Fibroblast of villous mesenchyme (primary cell): Measurements from ENCODE around the gene UCP2. TPM values are rescaled to one million over a fixed set of nuclear protein-coding genes. Genes with fewer than 3 reads are reported as not detected.

Experiments
- DNase-seq: peaks from one replicate; pipeline ENCODE4 v3.0.0-alpha.2; 2010; ENCODE audit warnings: low read depth
- H3K4me3 ChIP-seq: 2 replicates; pipeline ENCODE4 v1.5.1; 2011; ENCODE audit warnings: low read depth, mild to moderate bottlenecking, low read length
- CTCF ChIP-seq: IDR thresholded peaks from 2 replicates; pipeline ENCODE4 v1.5.1; 2012; ENCODE audit warnings: low read depth, mild to moderate bottlenecking, low read length; ENCODE audit not compliant: insufficient read depth
- total RNA-seq: library from RNA; depleted of rRNA; stranded (reverse); fragments of >200 nt; gene quantifications from 2 replicates; pipeline ENCODE4 v1.2.3, GENCODE V29; 2012

Gene UCP2
- total RNA-seq, 1 donor = 2.6 TPM

- no peak overlapping the region for H3K4me3 ChIP-seq
- TF ChIP-seq CTCF = no peak
- DNase-seq = no peak
These were observed 35.7 kb downstream of the UCP2 start for GRCh38 chr11:73946798-73947458.

- H3K4me3 ChIP-seq = no peak overlapping the region
- DNase-seq = no peak
- TF ChIP-seq CTCF = no peak
These were observed 37.2 kb downstream of the UCP2 start for GRCh38 chr11:73945396-73945795.

GRCh38 chr11:73944901-73945300 lies 37.7 kb downstream of the UCP2 start:
- no peak for TF ChIP-seq CTCF
- no peak overlapping the region for H3K4me3 ChIP-seq
- no peak for DNase-seq

GRCh38 chr11:73944085-73944484 lies 38.6 kb downstream of the UCP2 start:
- no peak for DNase-seq
- no peak for TF ChIP-seq CTCF
- H3K4me3 ChIP-seq = no peak overlapping the region

- H3K4me3 ChIP-seq = no peak overlapping the region
- no peak for DNase-seq
- TF ChIP-seq CTCF = no peak
These were observed 40.6 kb downstream of the UCP2 start for GRCh38 chr11:73942010-73942409.

- no peak for TF ChIP-seq CTCF
- DNase-seq = no peak
- H3K4me3 ChIP-seq = no peak overlapping the region
These were observed 41.7 kb downstream of the UCP2 start for GRCh38 chr11:73940801-73941570.
